ENCODE results near the gene ZNF182.

DNA sequence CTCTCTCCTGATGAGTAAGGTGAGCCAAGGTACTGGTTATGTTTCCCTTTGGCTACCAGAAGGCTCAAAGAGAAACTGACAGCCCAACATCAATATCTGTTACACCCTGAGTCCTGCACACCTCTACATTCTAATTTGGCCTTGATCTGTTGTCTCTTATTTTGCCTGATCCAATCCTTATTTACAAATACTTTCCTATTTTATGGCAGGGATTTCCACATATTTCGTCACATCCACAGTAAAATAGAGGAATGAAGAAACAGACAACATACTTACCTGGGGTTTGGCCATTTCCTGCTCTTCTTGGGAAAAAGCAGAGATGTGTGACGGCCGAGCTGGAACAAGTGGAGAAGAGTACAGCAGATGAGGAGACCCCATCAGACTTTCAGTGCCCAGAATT is 1.5 kb downstream of the ZNF182 start:
- no peak for TF ChIP-seq CTCF (IDR thresholded peaks at IDR 0.05)
- TF ChIP-seq POLR2A (IDR thresholded peaks at IDR 0.05), result no peak
